OCI-LY3 (cell line): ENCODE results near the gene MYO16.

Experiments used
- H2AFZ ChIP-seq: fragments of 200-600, 300-600 bp; shearing (Covaris generic); 2 replicates; pipeline ENCODE4 v1.6.0; 2014; ENCODE audit warnings: antibody characterized with exemption, low read depth, low read length
- H3K27ac ChIP-seq: fragments of 200-600, 300-600 bp; sonication (generic); 2 replicates; pipeline ENCODE4 v1.5.1; 2014; ENCODE audit warnings: mild to moderate bottlenecking, low read length, moderate library complexity, mixed read lengths
- H3K27me3 ChIP-seq: fragments of 200-600, 300-600 bp; sonication (generic); 2 replicates; pipeline ENCODE4 v1.6.1; 2014; ENCODE audit warnings: low read depth, low read length, mixed read lengths
- H3K36me3 ChIP-seq: fragments of 200-600, 300-600 bp; sonication (generic); replicated peaks from 2 replicates; pipeline ENCODE3; 2014; ENCODE audit warnings: low read depth, low read length, mixed read lengths
- H3K4me1 ChIP-seq: fragments of 300-600, 200-600 bp; sonication (generic); 2 replicates; pipeline ENCODE4 v1.6.1; 2014; ENCODE audit warnings: low read length, mixed read lengths
- H3K4me2 ChIP-seq: fragments of 200-600, 300-600 bp; sonication (generic); 2 replicates; pipeline ENCODE4 v1.6.1; 2014; ENCODE audit warnings: low read length, mixed read lengths
- H3K4me3 ChIP-seq: fragments of 300-600, 200-600 bp; sonication (generic); 2 replicates; pipeline ENCODE4 v1.5.1; 2014; ENCODE audit warnings: antibody characterized with exemption, mild to moderate bottlenecking, low read length, moderate library complexity
- H3K79me2 ChIP-seq: fragments of 300-600, 200-600 bp; shearing (Covaris generic); 2 replicates; pipeline ENCODE4 v1.6.1; 2014; ENCODE audit warnings: mild to moderate bottlenecking, low read length, mixed read lengths
- H3K9ac ChIP-seq: fragments of 300-600, 200-600 bp; shearing (Covaris generic); 2 replicates; pipeline ENCODE4 v1.6.0; 2014; ENCODE audit warnings: mild to moderate bottlenecking, low read length, moderate library complexity
- H3K9me3 ChIP-seq: fragments of 200-600, 300-600 bp; shearing (Covaris generic); 2 replicates; pipeline ENCODE4 v1.6.1; 2014; ENCODE audit warnings: low read length, mixed read lengths; ENCODE audit not compliant: insufficient read depth
- H4K20me1 ChIP-seq: fragments of 200-600, 300-600 bp; sonication (generic); 2 replicates; pipeline ENCODE4 v1.6.1; 2016; ENCODE audit warnings: low read length, mixed read lengths; ENCODE audit not compliant: insufficient read depth
- EZH2phosphoT487 ChIP-seq: fragments of 200-600 bp; shearing (Covaris generic); IDR thresholded peaks from 2 replicates; pipeline ENCODE4 v1.6.1; 2018; ENCODE audit warnings: antibody characterized with exemption, mixed run types, low read depth
- TF ChIP-seq, protein P1 (sequence below): fragments of 200-600, 300-600 bp; sonication (generic); IDR thresholded peaks from 2 replicates; pipeline ENCODE4 v1.5.1; 2014; ENCODE audit warnings: antibody characterized with exemption, low read length, low read depth

Gene MYO16

GRCh38 chr13:108923386-108924047, 294.1 kb downstream of the MYO16 start:
- Histone ChIP-seq H3K27ac (no peak overlapping the region), H2AFZ (no peak overlapping the region), H3K4me3 (no peak overlapping the region), H4K20me1 (no peaks in the 10 kb centered on the region), H3K4me1 (no peaks in the 10 kb centered on the region), H3K27me3 (no peaks in the 10 kb centered on the region), H3K9ac (no peak overlapping the region), H3K36me3 (no peaks in the 10 kb centered on the region), H3K79me2 (no peaks in the 10 kb centered on the region), H3K4me2 (no peak overlapping the region), H3K9me3 (no peaks in the 10 kb centered on the region)
- no peak for TF ChIP-seq EZH2phosphoT487
- TF ChIP-seq, protein P1, sequence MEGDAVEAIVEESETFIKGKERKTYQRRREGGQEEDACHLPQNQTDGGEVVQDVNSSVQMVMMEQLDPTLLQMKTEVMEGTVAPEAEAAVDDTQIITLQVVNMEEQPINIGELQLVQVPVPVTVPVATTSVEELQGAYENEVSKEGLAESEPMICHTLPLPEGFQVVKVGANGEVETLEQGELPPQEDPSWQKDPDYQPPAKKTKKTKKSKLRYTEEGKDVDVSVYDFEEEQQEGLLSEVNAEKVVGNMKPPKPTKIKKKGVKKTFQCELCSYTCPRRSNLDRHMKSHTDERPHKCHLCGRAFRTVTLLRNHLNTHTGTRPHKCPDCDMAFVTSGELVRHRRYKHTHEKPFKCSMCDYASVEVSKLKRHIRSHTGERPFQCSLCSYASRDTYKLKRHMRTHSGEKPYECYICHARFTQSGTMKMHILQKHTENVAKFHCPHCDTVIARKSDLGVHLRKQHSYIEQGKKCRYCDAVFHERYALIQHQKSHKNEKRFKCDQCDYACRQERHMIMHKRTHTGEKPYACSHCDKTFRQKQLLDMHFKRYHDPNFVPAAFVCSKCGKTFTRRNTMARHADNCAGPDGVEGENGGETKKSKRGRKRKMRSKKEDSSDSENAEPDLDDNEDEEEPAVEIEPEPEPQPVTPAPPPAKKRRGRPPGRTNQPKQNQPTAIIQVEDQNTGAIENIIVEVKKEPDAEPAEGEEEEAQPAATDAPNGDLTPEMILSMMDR = no peak

DNA sequence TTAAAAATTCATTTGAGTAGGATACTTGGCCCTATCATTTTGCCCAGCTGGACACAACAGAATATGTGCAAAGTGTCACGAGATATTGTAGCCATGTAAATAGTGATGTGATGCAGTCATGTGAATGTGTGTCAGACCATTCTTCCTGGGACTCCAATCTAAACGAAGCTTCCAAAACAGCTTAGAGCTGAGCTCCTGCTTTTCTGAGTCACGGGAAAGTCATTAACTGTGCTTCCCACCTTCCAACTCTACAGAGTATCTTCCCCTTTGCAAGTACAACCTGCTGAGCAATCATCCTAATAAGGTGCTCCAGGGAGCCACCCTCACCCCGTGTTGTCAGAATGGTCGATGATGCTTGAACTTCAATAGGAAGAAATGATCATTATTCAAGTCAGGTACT, 294.7 kb downstream of the MYO16 start:
- Histone ChIP-seq H4K20me1 (no peaks in the 10 kb centered on the region), H3K4me1 (no peaks in the 10 kb centered on the region), H3K9me3 (no peaks in the 10 kb centered on the region), H3K27ac (no peak overlapping the region), H3K36me3 (no peaks in the 10 kb centered on the region), H2AFZ (no peak overlapping the region), H3K4me2 (no peak overlapping the region), H3K27me3 (no peaks in the 10 kb centered on the region), H3K4me3 (no peak overlapping the region), H3K79me2 (no peaks in the 10 kb centered on the region), H3K9ac (no peak overlapping the region)
- TF ChIP-seq EZH2phosphoT487 = no peak
- TF ChIP-seq, protein P1 = no peak

- no peaks in the 10 kb centered on the region for H4K20me1 ChIP-seq
- H3K36me3 ChIP-seq = no peaks in the 10 kb centered on the region
- H3K27me3 ChIP-seq = no peaks in the 10 kb centered on the region
- H3K4me2 ChIP-seq = no peak overlapping the region
- TF ChIP-seq, protein P1 = no peak
- no peak for TF ChIP-seq EZH2phosphoT487
- H3K9ac ChIP-seq = no peak overlapping the region
- H3K4me3 ChIP-seq = no peak overlapping the region
- no peaks in the 10 kb centered on the region for H3K9me3 ChIP-seq
- no peak overlapping the region for H2AFZ ChIP-seq
- no peaks in the 10 kb centered on the region for H3K79me2 ChIP-seq
- no peaks in the 10 kb centered on the region for H3K4me1 ChIP-seq
- H3K27ac ChIP-seq = no peak overlapping the region
These were observed 295.1 kb downstream of the MYO16 start for GRCh38 chr13:108924541-108924940.

DNA sequence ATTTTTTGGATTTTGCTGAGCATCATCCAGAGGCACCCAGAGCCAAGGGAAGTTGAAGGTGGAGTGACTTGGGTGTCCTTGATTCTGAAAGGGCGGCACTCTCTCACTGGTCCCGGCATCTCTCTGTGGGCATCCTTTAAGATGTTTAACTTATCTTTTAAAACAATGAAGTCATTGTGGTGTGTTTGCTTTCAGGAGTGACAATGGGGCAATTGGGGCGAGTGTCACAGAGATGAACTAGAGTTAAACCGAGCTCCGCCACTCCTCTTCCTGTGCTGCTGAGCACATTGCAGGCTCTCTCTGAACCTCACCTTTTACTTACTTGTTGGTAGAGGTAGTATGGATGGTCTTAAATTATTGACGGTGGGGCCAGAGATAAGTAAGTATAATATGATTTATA, 295.7 kb downstream of the MYO16 start:
- Histone ChIP-seq H3K4me3 (no peak overlapping the region), H3K36me3 (no peaks in the 10 kb centered on the region), H2AFZ (no peak overlapping the region), H3K9ac (no peak overlapping the region), H3K9me3 (no peaks in the 10 kb centered on the region), H3K27ac (no peak overlapping the region), H3K79me2 (no peaks in the 10 kb centered on the region), H4K20me1 (no peaks in the 10 kb centered on the region), H3K27me3 (no peaks in the 10 kb centered on the region), H3K4me1 (no peaks in the 10 kb centered on the region), H3K4me2 (no peak overlapping the region)
- no peak for TF ChIP-seq EZH2phosphoT487
- TF ChIP-seq, protein P1 = no peak
